ENCODE results near the gene CELSR1. TPM values are rescaled to one million over a fixed set of nuclear protein-coding genes. Genes with fewer than 3 reads are reported as not detected.
"Not testable (repeated sequence)": the region's sequence is repeated elsewhere in the genome, so short reads cannot be mapped to it uniquely, and the experiment has no call there.

The CELSR1 gene
- total RNA-seq, 1 experiment from 2014 or later: 19.6 TPM

- H3K27me3 ChIP-seq (ENCODE audit: insufficient read depth, low read length): no peaks in the 10 kb centered on the region
- no peak for ATAC-seq
- no peaks in the 10 kb centered on the region for H3K4me1 ChIP-seq (ENCODE audit: control insufficient read depth in 1 of 2, insufficient read depth in 2 of 2, low read length in 2 of 2)
- H4K20me1 ChIP-seq (ENCODE audit: insufficient read depth): no peaks in the 10 kb centered on the region
- H3K27ac ChIP-seq (ENCODE audit: low read depth, low read length): no peak overlapping the region
- intact Hi-C loops (cut with micrococcal nuclease): no loop called here
- H3K9me2 ChIP-seq (ENCODE audit: insufficient read depth): no peaks in the 10 kb centered on the region
- no peak overlapping the region for H3K4me2 ChIP-seq (ENCODE audit: low read length)
- ChIA-PET POLR2A (no interaction called here), CTCF (no interaction called here), RAD21 (ENCODE audit: low non-redundant PET in 1 of 2, low total read pairs in 2 of 2, uncharacterized antibody in 2 of 2, unreplicated experiment in 2 of 2) (no interaction called here)
- no TSS peak for BruUV-seq (replicated peaks)
- TF ChIP-seq JUND (IDR thresholded peaks at IDR 0.05) (no peak), YY1 (IDR thresholded peaks at IDR 0.05; ENCODE audit: extremely low read depth, insufficient replicate concordance, low read depth, low read length) (no peak), ZFX (IDR thresholded peaks at IDR 0.05) (no peak), RAD21 (IDR thresholded peaks at IDR 0.05; ENCODE audit: low read depth) (no peak), TCF7L2 (IDR thresholded peaks at IDR 0.05; ENCODE audit: borderline replicate concordance, extremely low read depth, insufficient read depth, insufficient read length) (no peak), POLR2AphosphoS5 (IDR thresholded peaks at IDR 0.05; ENCODE audit: low read depth, low read length) (no peak), CBX3 (IDR thresholded peaks at IDR 0.05; ENCODE audit: low read depth) (no peak), ATF3 (IDR thresholded peaks at IDR 0.05) (no peak), ELF1 (IDR thresholded peaks at IDR 0.05; ENCODE audit: borderline replicate concordance, low read depth) (no peak), EZH2 (IDR thresholded peaks at IDR 0.05) (no peak), SIN3A (IDR thresholded peaks at IDR 0.05; ENCODE audit: low read depth) (no peak), REST (IDR thresholded peaks at IDR 0.05; ENCODE audit: low read depth) (no peak), SP1 (IDR thresholded peaks at IDR 0.05; ENCODE audit: low read depth) (no peak)
- no peaks in the 10 kb centered on the region for H3K9me3 ChIP-seq (ENCODE audit: control insufficient read depth in 1 of 2, insufficient read depth in 1 of 2, low read depth in 1 of 2, low read length in 2 of 2)
- no peaks in the 10 kb centered on the region; a peak in 1 of 4 replicates for H3K36me3 ChIP-seq (ENCODE audit: control insufficient read depth in 1 of 2, insufficient read depth in 2 of 2, low read length in 2 of 2)
- no peak overlapping the region for H3K4me3 ChIP-seq (replicated peaks in 1 of 2; ENCODE audit: low read depth in 1 of 2, low read length in 2 of 2)
- no peak overlapping the region for H3K9ac ChIP-seq (ENCODE audit: low read length)
- DNase-seq (ENCODE audit: low read depth, low spot score): no peak
- no peaks in the 10 kb centered on the region for H3K79me2 ChIP-seq (ENCODE audit: insufficient read depth, low read length)
- no peak overlapping the region for H2AFZ ChIP-seq (ENCODE audit: low read depth, low read length, poor library complexity, severe bottlenecking)
Observed at GRCh38 chr22:46397514-46397913, 139.9 kb downstream of the CELSR1 start.

GRCh38 chr22:46397049-46397448 lies 140.4 kb downstream of the CELSR1 start:
- H3K4me3 ChIP-seq (replicated peaks in 1 of 2; ENCODE audit: low read depth in 1 of 2, low read length in 2 of 2); H3K4me1 ChIP-seq (ENCODE audit: control insufficient read depth in 1 of 2, insufficient read depth in 2 of 2, low read length in 2 of 2); H3K27ac ChIP-seq (ENCODE audit: low read depth, low read length); H3K27me3 ChIP-seq (ENCODE audit: insufficient read depth, low read length); H3K9me3 ChIP-seq (ENCODE audit: control insufficient read depth in 1 of 2, insufficient read depth in 1 of 2, low read depth in 1 of 2, low read length in 2 of 2); intact Hi-C loops (cut with micrococcal nuclease); BruUV-seq (replicated peaks); H3K79me2 ChIP-seq (ENCODE audit: insufficient read depth, low read length); H3K9ac ChIP-seq (ENCODE audit: low read length); CTCF ChIA-PET; H2AFZ ChIP-seq (ENCODE audit: low read depth, low read length, poor library complexity, severe bottlenecking); H4K20me1 ChIP-seq (ENCODE audit: insufficient read depth); H3K4me2 ChIP-seq (ENCODE audit: low read length); POLR2A ChIA-PET; H3K9me2 ChIP-seq (ENCODE audit: insufficient read depth); H3K36me3 ChIP-seq (ENCODE audit: control insufficient read depth in 1 of 2, insufficient read depth in 2 of 2, low read length in 2 of 2); ATAC-seq; RAD21 ChIA-PET (ENCODE audit: low non-redundant PET in 1 of 2, low total read pairs in 2 of 2, uncharacterized antibody in 2 of 2, unreplicated experiment in 2 of 2); DNase-seq (ENCODE audit: low read depth, low spot score): not testable (repeated sequence)
